SK-N-SH treated with all-trans-retinoic acid at 6 μM for 48 hours (cell line): ENCODE results near the gene ATXN2L.

Experiments
- ARNTL ChIP-seq: fragments of 450-650 bp; formaldehyde crosslinking; IDR thresholded peaks from 2 replicates; pipeline ENCODE4 v1.5.0; 2020; ENCODE audit warnings: low read depth, mild to moderate bottlenecking, moderate library complexity, borderline replicate concordance
- CREB5 ChIP-seq: fragments of 250-450 bp; sonication (Bioruptor Pico); IDR thresholded peaks from 2 replicates; pipeline ENCODE4 v1.5.1; 2020; ENCODE audit warnings: low read depth, mild to moderate bottlenecking, moderate library complexity
- CSDC2 ChIP-seq: fragments of 250-450 bp; sonication (Bioruptor Pico); IDR thresholded peaks from 2 replicates; pipeline ENCODE4 v1.5.0; 2020; ENCODE audit warnings: mild to moderate bottlenecking, moderate library complexity
- TCF4 ChIP-seq: fragments of 250-450 bp; sonication (Bioruptor Pico); IDR thresholded peaks from 2 replicates; pipeline ENCODE4 v1.8.0; 2021; ENCODE audit warnings: mild to moderate bottlenecking, moderate library complexity, borderline replicate concordance
- TOX ChIP-seq: fragments of 250-450 bp; sonication (Bioruptor Pico); IDR thresholded peaks from 2 replicates; pipeline ENCODE4 v1.8.0; 2021; ENCODE audit warnings: mild to moderate bottlenecking, moderate library complexity, borderline replicate concordance
- ZC3H10 ChIP-seq: fragments of 250-450 bp; sonication (Bioruptor Pico); IDR thresholded peaks from 2 replicates; pipeline ENCODE4 v1.5.1; 2021; ENCODE audit warnings: mild to moderate bottlenecking, moderate library complexity
- ZFP3 ChIP-seq: fragments of 250-450 bp; sonication (Bioruptor Pico); IDR thresholded peaks from 2 replicates; pipeline ENCODE4 v1.5.0; 2020; ENCODE audit warnings: mild to moderate bottlenecking, moderate library complexity
- ZFP30 ChIP-seq: fragments of 450-650 bp; formaldehyde crosslinking; IDR thresholded peaks from 2 replicates; pipeline ENCODE4 v1.5.0; 2022; ENCODE audit warnings: mild to moderate bottlenecking, moderate library complexity
- ZNF565 ChIP-seq: fragments of 450-650 bp; formaldehyde crosslinking; conservative IDR thresholded peaks from 2 replicates; pipeline ENCODE4 v1.5.0; 2020; ENCODE audit warnings: low read depth, mild to moderate bottlenecking, moderate library complexity
- ZNF70 ChIP-seq: fragments of 450-650 bp; formaldehyde crosslinking; IDR thresholded peaks from 2 replicates; pipeline ENCODE4 v1.5.0; 2020; ENCODE audit warnings: mild to moderate bottlenecking, moderate library complexity
- ZNF8 ChIP-seq: fragments of 450-650 bp; formaldehyde crosslinking; IDR thresholded peaks from 2 replicates; pipeline ENCODE4 v1.5.0; 2020; ENCODE audit warnings: mild to moderate bottlenecking, moderate library complexity
- TF ChIP-seq, protein P1 (sequence below): fragments of 250-450 bp; sonication (Bioruptor Pico); IDR thresholded peaks from 2 replicates; pipeline ENCODE4 v1.8.0; 2020; ENCODE audit warnings: mild to moderate bottlenecking, moderate library complexity, borderline replicate concordance
- TF ChIP-seq, protein P2 (sequence below): fragments of 250-450 bp; sonication (Bioruptor Pico); IDR thresholded peaks from 2 replicates; pipeline ENCODE4 v1.8.0; 2021; ENCODE audit warnings: low read depth, mild to moderate bottlenecking, moderate library complexity, borderline replicate concordance

DNA sequence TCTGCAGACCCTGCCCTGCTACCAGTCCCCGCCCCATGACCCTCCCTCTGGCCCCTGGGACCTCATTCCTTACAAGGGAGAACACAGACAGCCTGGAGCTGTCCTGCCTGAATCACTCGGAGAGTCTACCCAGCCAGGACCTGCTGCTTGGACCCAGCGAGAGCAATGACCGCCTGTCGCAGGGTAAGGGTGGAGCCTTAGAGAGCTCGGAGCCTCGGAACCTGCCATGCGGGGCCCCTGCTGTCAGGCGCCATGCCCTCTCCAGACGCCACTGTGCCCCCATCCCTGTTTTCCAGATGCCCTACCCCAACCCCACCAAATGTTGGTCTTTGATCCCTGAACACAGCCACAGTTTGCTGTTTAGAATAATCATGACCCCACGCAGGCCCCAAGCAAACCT is 46.4 kb downstream of the ATXN2L start:
- TF ChIP-seq TOX (no peak), ZNF70 (CRISPR knock-in tag) (no peak), CSDC2 (no peak), ZFP3 (CRISPR knock-in tag) (no peak), ZFP30 (CRISPR knock-in tag) (no peak), TCF4 (CRISPR knock-in tag) (no peak), ZNF565 (CRISPR knock-in tag) (no peak), ZNF8 (CRISPR knock-in tag) (no peak), CREB5 (CRISPR knock-in tag) (no peak), ZC3H10 (CRISPR knock-in tag) (no peak), ARNTL (CRISPR knock-in tag) (no peak)
- TF ChIP-seq, protein P1, sequence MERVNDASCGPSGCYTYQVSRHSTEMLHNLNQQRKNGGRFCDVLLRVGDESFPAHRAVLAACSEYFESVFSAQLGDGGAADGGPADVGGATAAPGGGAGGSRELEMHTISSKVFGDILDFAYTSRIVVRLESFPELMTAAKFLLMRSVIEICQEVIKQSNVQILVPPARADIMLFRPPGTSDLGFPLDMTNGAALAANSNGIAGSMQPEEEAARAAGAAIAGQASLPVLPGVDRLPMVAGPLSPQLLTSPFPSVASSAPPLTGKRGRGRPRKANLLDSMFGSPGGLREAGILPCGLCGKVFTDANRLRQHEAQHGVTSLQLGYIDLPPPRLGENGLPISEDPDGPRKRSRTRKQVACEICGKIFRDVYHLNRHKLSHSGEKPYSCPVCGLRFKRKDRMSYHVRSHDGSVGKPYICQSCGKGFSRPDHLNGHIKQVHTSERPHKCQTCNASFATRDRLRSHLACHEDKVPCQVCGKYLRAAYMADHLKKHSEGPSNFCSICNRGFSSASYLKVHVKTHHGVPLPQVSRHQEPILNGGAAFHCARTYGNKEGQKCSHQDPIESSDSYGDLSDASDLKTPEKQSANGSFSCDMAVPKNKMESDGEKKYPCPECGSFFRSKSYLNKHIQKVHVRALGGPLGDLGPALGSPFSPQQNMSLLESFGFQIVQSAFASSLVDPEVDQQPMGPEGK (CRISPR knock-in tag), result no peak
- TF ChIP-seq, protein P2, sequence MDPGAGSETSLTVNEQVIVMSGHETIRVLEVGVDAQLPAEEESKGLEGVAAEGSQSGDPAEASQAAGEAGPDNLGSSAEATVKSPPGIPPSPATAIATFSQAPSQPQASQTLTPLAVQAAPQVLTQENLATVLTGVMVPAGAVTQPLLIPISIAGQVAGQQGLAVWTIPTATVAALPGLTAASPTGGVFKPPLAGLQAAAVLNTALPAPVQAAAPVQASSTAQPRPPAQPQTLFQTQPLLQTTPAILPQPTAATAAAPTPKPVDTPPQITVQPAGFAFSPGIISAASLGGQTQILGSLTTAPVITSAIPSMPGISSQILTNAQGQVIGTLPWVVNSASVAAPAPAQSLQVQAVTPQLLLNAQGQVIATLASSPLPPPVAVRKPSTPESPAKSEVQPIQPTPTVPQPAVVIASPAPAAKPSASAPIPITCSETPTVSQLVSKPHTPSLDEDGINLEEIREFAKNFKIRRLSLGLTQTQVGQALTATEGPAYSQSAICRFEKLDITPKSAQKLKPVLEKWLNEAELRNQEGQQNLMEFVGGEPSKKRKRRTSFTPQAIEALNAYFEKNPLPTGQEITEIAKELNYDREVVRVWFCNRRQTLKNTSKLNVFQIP (CRISPR knock-in tag), result no peak
